GM04503 (cell line): ENCODE data around the gene CLK1.

ENCODE experiments used
- DNase-seq: peaks from one replicate; pipeline ENCODE4 v3.0.0-alpha.2; 2012; ENCODE audit warnings: low read depth

Gene CLK1

DNA sequence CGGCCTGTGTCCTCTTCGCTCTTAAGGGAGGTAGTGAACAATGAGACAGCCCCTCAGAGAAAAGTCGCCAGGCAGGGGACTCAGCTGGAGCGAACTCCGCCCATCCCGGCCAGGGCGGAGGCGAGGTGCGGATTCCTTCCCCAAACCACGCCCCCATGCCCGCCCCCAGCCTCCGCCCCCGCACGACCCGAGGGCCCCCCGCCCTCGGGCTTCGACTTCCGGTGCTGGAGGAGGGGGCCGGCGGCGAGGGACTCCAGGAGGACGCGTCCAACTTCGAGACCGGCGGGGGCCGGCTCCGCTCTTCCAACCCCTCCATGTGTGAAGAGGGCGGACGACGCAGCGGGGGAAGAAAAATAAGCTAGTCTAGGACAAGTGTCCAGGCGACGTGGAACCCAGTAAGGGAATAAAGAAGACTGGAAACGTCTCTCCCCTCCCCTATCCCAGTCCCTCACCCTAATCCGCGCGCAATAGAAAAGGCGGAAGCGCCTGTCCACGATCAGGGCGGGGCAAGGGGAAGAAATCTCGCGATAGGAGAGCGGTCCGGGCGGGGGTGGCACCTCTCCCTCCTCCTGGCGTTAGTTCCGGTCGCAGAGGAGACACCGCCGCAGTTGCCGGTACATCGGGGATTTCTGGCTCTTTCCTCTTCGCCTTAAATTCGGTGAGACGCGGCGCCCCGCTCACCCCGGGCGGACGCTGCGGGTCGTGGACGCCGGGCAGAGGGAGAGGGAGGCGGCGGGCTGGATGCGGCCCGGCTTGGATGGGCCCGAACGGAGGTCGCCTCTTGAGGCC lies 52.9 kb downstream of the CLK1 start, which contains the start of gene BZW1:
BZW1 (plus strand) TSS at position 578 of the 789 bp plus-strand sequence. CDS start 1,308 bp downstream, outside the sequence.
- peak; percentile 79 for DNase-seq

DNA sequence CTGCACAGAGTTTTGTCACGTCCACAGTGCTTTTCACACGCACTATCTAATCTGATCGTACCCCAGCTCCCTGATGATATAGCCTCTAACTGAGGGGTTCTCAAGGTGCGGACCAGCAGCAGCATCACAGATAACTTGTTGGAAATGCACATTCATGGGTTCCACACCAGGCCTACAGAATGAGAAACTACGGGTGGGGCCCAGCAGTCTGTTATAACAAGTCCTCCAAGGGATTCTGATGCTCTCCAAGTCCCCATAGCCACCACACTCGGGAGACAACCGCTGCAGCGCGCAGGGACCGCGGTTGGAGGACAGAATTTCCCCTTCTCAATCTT lies 53.5 kb downstream of the CLK1 start:
- DNase-seq: no peak

DNA sequence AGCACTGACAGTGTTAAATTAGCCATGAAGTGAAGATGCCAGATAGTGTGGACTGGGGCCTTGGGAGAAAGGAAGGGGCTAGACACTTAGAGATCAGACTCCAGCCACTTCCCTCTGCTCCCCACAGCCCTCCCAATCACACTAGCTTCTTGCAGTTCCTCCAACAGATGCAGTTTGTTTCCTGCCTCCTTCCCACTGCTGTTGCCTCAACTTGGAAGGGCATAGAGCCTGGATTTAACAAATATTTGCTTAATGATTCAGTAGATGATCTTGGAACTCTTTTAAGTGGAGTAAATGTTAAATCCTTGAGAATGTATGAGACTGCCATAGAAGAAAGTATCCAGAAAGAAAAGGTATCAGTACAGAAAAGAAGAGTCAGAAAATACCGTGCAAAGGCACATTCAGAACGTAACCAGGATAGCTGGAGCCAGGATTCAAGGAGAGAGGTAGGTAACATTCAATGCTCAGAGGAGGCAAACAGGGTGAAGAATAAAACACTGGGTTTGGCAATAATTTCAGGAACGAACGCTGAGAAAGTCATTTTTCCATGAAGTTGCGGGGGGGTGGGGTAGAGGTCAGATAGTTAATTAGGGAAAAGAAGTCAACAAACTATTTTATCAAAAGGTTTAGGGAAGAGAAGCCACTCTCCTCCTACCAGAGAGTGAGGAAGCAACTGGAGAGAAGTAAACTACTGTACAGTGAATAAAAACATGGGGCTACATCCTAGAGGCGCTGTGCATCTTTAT lies 54.0 kb downstream of the CLK1 start:
- DNase-seq: peak; percentile 66

DNA sequence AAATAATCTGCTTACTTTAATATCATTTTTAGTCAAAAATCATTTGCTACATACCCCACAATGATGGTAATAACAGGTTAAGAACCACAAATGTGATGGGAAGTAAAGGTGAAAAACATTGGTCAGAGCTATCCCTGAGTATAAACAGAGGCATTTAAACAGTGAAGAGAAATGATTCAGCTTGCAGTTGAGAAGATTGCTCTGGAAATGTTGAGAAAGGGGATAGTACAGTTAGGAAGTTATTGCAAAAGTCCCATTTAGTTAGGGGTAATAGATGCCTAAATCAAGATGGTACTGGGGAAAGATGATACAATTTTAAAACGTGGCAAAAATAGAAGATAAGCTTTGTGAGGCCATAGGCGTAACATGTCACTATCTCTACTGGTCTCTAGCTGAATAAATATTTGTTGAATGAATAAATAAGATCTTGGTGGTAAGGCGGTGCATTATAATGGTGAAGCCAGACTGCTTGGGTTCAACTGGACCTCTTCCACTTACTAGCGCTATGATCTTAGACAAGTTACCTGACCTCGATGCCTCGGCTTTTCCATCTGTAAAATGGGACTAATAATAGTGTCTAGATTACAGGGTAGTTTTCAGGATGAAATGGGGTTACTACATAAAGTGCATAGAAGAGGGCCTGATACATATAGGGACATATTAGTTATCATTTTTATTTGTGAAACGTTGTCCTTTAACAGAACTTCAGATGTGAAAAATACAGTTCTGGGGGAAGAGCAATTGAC lies 54.8 kb downstream of the CLK1 start:
- no peak for DNase-seq
